Ammon's horn (tissue), 1 donor: ENCODE results near the gene PPIL6.
A peak's percentile ranks its signal among the peaks of the same experiment; 100 is the strongest.

Experiments used
- DNase-seq: peaks from one replicate; pipeline ENCODE4 v3.0.0-alpha.2; 2016; ENCODE audit warnings: low spot score

Gene PPIL6

GRCh38 chr6:109362102-109362884 lies 78.1 kb downstream of the PPIL6 start:
- no peak for DNase-seq

- DNase-seq, result no peak
Measured at GRCh38 chr6:109360791-109361190, 79.6 kb downstream of the PPIL6 start.

GRCh38 chr6:109360281-109360680 lies 80.1 kb downstream of the PPIL6 start:
- no peak for DNase-seq

GRCh38 chr6:109359248-109359647 lies 81.2 kb downstream of the PPIL6 start:
- no peak for DNase-seq

- no peak for DNase-seq
Measured at GRCh38 chr6:109358204-109358603, 82.2 kb downstream of the PPIL6 start.

GRCh38 chr6:109356237-109356636 lies 84.2 kb downstream of the PPIL6 start:
- DNase-seq, result no peak

- DNase-seq, result no peak
Measured at GRCh38 chr6:109351231-109352130, 88.9 kb downstream of the PPIL6 start.

GRCh38 chr6:109349419-109349987 lies 90.9 kb downstream of the PPIL6 start:
- DNase-seq, result peak; percentile 29

GRCh38 chr6:109348226-109348625 lies 92.2 kb downstream of the PPIL6 start:
- peak; percentile 67 for DNase-seq

GRCh38 chr6:109347779-109348178 lies 92.6 kb downstream of the PPIL6 start:
- no peak for DNase-seq

- no peak for DNase-seq
Measured at GRCh38 chr6:109345986-109346385, 94.4 kb downstream of the PPIL6 start.

GRCh38 chr6:109344226-109344625 lies 96.2 kb downstream of the PPIL6 start:
- DNase-seq, result no peak

- no peak for DNase-seq
Measured at GRCh38 chr6:109343518-109343917, 96.9 kb downstream of the PPIL6 start.

GRCh38 chr6:109342911-109343310 lies 97.5 kb downstream of the PPIL6 start:
- no peak for DNase-seq

- DNase-seq, result no peak
Measured at GRCh38 chr6:109342506-109342905, 97.9 kb downstream of the PPIL6 start.

GRCh38 chr6:109340811-109341210 lies 99.6 kb downstream of the PPIL6 start:
- DNase-seq, result no peak
